Adipose tissue (tissue), 3 donors: ENCODE results near the gene KRT77. TPM values are rescaled to one million over a fixed set of nuclear protein-coding genes. Genes with fewer than 3 reads are reported as not detected.

ENCODE experiments used
- H3K27ac ChIP-seq: one replicate; pipeline ENCODE4 v1.5.1; 2013; ENCODE audit warnings: low read depth, low read length
- WGBS, 3 donors: extraction: QIAGEN DNeasy Blood & Tissue Kit; methylation state at CpG; one replicate each; pipeline ENCODE4 v1.1.7; 2013; 5-methylcytosine and 5-hydroxymethylcytosine counted together
- polyA plus RNA-seq, 3 donors: library from polyadenylated mRNA; stranded (reverse); fragments of 200-250 nt; gene quantifications; one replicate each; pipeline ENCODE4 v1.2.3, GENCODE V29; 2013
- donor health status: healthy with polysubstance abuse.
- donor health status: Bipolar disorder and iron deficiency.
- donor health status: healthy.

KRT77 gene
- polyA plus RNA-seq, 3 donors = 0.01 to 0.08 TPM; not detected in 1

DNA sequence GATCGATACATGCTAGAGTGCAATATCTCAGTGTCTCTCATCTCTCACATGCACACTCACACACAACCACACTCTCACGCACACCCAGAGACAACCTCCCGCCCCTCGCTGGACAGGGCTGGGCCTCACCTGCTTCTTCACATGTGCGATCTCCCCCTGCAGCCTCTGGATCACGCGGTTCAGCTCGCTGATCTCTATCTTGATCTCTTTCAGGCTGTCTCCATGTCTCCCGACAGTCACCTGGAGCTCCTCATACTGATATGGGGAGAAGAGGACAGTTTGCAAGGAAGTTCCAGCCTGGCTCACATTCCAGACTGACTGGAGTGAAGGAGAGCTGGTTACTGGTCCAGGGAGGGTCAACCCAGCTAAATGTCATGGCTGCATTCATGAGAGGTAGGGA, 55.7 kb downstream of the KRT77 start:
- 85 to 92% (median 90%) methylated on average over 9 of the region's 9 CpGs for WGBS, 3 donors
- H3K27ac ChIP-seq = no peak overlapping the region

DNA sequence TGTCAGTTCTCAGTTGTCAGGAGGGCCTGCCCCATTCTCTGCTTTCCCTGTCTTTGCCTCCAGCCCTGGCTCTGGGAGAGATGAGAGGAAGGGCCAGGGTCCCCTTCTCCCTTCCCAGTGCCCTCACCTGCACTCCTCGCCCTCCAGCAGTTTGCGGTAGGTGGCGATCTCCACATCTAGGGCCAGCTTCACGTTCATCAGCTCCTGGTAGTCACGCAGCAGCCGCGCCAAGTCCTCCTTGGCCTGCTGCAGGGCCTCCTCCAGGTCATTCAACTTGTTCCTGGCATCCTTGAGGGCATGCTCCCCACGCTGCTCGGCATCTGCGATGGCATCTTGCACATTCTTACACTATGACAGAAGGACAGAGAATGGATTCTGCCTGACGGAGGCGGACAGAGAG, 56.7 kb downstream of the KRT77 start:
- WGBS, 3 donors = 81 to 88% (median 83%) methylated on average over 12 of the region's 12 CpGs
- H3K27ac ChIP-seq = no peak overlapping the region

GRCh38 chr12:52645982-52646381, 57.3 kb downstream of the KRT77 start:
- WGBS, 3 donors = 51 to 77% (median 64%) methylated on average over 4 of the region's 4 CpGs
- no peak overlapping the region for H3K27ac ChIP-seq

DNA sequence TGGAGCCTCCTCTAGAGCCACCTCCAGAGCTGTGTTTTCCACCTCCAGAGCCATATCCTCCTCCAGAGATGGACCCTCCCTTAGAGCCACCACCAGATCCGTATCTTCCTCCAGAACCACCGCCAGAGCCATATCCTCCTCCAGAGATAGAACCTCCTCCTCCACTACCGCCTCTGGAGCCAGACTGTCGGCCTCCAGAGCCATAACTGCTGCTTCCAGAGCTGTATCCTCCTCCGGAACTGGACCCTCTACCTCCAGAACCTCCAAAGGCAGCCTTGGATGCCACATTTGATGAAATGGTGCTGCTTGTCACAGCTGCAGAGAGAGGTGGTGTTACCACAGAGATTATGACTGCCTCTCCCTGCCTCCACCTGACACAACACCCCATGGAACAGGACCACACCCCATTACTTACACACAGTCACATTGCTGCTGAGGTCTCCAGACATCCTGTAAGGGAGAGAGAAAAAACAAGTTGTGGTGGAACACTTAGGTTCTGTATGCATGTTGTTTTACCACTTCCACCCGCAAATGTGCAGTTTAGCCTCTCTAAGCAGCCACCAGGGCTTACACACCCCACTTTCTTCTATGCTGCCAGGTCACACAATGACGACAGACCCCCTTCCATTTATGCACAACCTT, 58.1 kb downstream of the KRT77 start:
- no peak overlapping the region for H3K27ac ChIP-seq
- 68 to 72% (median 70%) methylated on average over 7 of the region's 7 CpGs for WGBS, 3 donors

GRCh38 chr12:52644078-52644415, 59.3 kb downstream of the KRT77 start:
- WGBS, 3 donors = 71 to 89% (median 80%) methylated on average over 6 of the region's 6 CpGs

GRCh38 chr12:52643233-52644077, 59.9 kb downstream of the KRT77 start:
- WGBS, 3 donors = 79 to 90% (median 87%) methylated on average over 10 of the region's 10 CpGs
- H3K27ac ChIP-seq = no peak overlapping the region

More at GRCh38 chr12:52644078-52644415, 59.3 kb downstream of the KRT77 start:
- H3K27ac ChIP-seq = no peak overlapping the region

DNA sequence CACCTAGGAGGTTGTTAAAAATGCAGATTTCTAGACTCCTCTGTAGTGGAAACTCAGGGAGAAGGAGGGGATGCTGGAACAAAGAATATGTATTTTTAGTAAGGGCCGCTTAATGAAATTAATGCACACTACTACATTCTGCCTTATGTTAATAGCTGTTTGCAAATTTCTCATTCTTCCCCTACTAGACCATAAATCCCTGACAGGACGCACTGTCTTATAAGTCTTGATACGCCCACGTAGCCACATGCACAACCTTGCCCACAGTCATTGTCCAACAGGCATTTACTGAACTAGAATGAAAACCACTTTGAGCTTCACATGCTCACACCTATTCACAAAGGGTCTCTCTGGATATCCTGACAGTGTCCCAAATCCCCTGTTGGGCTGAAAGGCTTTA, 61.9 kb downstream of the KRT77 start:
- H3K27ac ChIP-seq = no peak overlapping the region
- WGBS, 3 donors = 67 to 73% (median 70%) methylated on average over 4 of the region's 4 CpGs

Other genes with a start within 250 kb of the KRT77 start
- gene KRT6C, start 229.7 kb downstream of the KRT77 start, polyA plus RNA-seq = under 1 TPM in 1 of 3 donors, not detected in 2; 0.56 TPM
- gene KRT6A, start 210.3 kb downstream of the KRT77 start, polyA plus RNA-seq = 1 to 10 TPM in 1 of 3 donors, under 1 TPM in 1, not detected in 1; 0.43 to 9.1 TPM
- 10 to 100 TPM in 1 of 3 donors, 1 to 10 TPM in 1, under 1 TPM in 1; 0.99 to 12.1 (median 1.8) TPM for gene KRT5, start 183.1 kb downstream of the KRT77 start, polyA plus RNA-seq
- gene KRT71, start 150.4 kb downstream of the KRT77 start, polyA plus RNA-seq = not detected
- gene KRT74, start 129.7 kb downstream of the KRT77 start, polyA plus RNA-seq = not detected
- gene KRT72, start 102.1 kb downstream of the KRT77 start, polyA plus RNA-seq = under 1 TPM; 0.13 to 0.34 (median 0.21) TPM
- gene KRT73, start 85.0 kb downstream of the KRT77 start, polyA plus RNA-seq = under 1 TPM in 2 of 3 donors, not detected in 1; 0.07 to 0.09 TPM
- gene KRT2, start 51.3 kb downstream of the KRT77 start, polyA plus RNA-seq = not detected
- gene KRT1, start 23.1 kb downstream of the KRT77 start, polyA plus RNA-seq = not detected
- gene KRT76, start 73.8 kb upstream of the KRT77 start, polyA plus RNA-seq = not detected
- not detected for gene KRT3, start 92.6 kb upstream of the KRT77 start, polyA plus RNA-seq
- 10 to 100 TPM in 1 of 3 donors, 1 to 10 TPM in 1, under 1 TPM in 1; 0.45 to 20.6 (median 1.2) TPM for gene KRT4, start 110.6 kb upstream of the KRT77 start, polyA plus RNA-seq
- gene KRT79, start 130.8 kb upstream of the KRT77 start, polyA plus RNA-seq = 1 to 10 TPM in 2 of 3 donors, under 1 TPM in 1; 0.26 to 6.1 (median 1.0) TPM
- under 1 TPM in 2 of 3 donors, not detected in 1; 0.12 to 0.98 TPM for gene KRT78, start 145.5 kb upstream of the KRT77 start, polyA plus RNA-seq
- gene KRT8, start 201.6 kb upstream of the KRT77 start, polyA plus RNA-seq = 100 to 1,000 TPM in 2 of 3 donors, 10 to 100 TPM in 1; 46.2 to 559 (median 182) TPM
- 100 to 1,000 TPM in 2 of 3 donors, 10 to 100 TPM in 1; 41.6 to 343 (median 104) TPM for gene KRT18, start 245.6 kb upstream of the KRT77 start, polyA plus RNA-seq